Endothelial cell of umbilical vein (primary cell): Measurements from ENCODE around the gene ITGA2.

Experiments
- CTCF ChIP-seq, 2 donors: IDR thresholded peaks; 1 replicate in 1 of 2; 2 replicates in 1 of 2; pipeline ENCODE4 v1.5.1; 2011; ENCODE audit warnings: low read length in 2 of 2, mild to moderate bottlenecking in 2 of 2, moderate library complexity in 2 of 2, control low read depth in 1 of 2, inconsistent platforms in 1 of 2, low read depth in 1 of 2; ENCODE audit not compliant: insufficient read depth in 1 of 2; ENCODE audit errors: extremely low read depth in 1 of 2
- EZH2 ChIP-seq: IDR thresholded peaks from 2 replicates; pipeline ENCODE4 v1.6.1; 2012; ENCODE audit warnings: borderline replicate concordance, low read depth, mild to moderate bottlenecking, moderate library complexity, low read length, inconsistent platforms; ENCODE audit not compliant: severe bottlenecking
- FOS ChIP-seq: IDR thresholded peaks from 2 replicates; pipeline ENCODE4 v1.6.1; 2011; ENCODE audit warnings: mild to moderate bottlenecking, low read length, moderate library complexity, borderline replicate concordance; ENCODE audit not compliant: insufficient read depth
- GATA2 ChIP-seq: IDR thresholded peaks from 2 replicates; pipeline ENCODE4 v1.7.0; 2011; ENCODE audit warnings: low read depth, mild to moderate bottlenecking, moderate library complexity, mixed read lengths, low read length; ENCODE audit not compliant: insufficient read length, insufficient read depth
- JUN ChIP-seq: IDR thresholded peaks from 2 replicates; pipeline ENCODE4 v1.6.1; 2011; ENCODE audit warnings: borderline replicate concordance, low read depth; ENCODE audit not compliant: insufficient read length, insufficient read depth
- MAX ChIP-seq: IDR thresholded peaks from 2 replicates; pipeline ENCODE4 v1.6.1; 2011; ENCODE audit not compliant: insufficient read depth, insufficient read length
- MYC ChIP-seq: IDR thresholded peaks from one replicate; pipeline ENCODE4 v1.6.1; 2011; ENCODE audit warnings: mild to moderate bottlenecking, low read depth, low read length
- POLR2A ChIP-seq: IDR thresholded peaks from 2 replicates; pipeline ENCODE4 v1.6.1; 2012; ENCODE audit warnings: low read depth, mild to moderate bottlenecking, control low read depth, low read length
- POLR2AphosphoS5 ChIP-seq: IDR thresholded peaks from 2 replicates; pipeline ENCODE4 v1.6.1; 2012; ENCODE audit warnings: low read depth, mild to moderate bottlenecking, control low read depth, low read length, moderate library complexity; ENCODE audit not compliant: insufficient read depth

- TF ChIP-seq EZH2 (no peak), POLR2A (no peak), POLR2AphosphoS5 (no peak), CTCF (IDR thresholded peaks at IDR 0.05; ENCODE audit: extremely low read depth in 1 of 2, insufficient read depth in 1 of 2, low read depth in 1 of 2, low read length in 2 of 2) (no peak), GATA2 (no peak), JUN (no peak), MYC (no peak), MAX (no peak), FOS (no peak)
Measured at GRCh38 chr5:53023969-53024368, 34.8 kb downstream of the ITGA2 start.
